Measurements from ENCODE around the gene FAM107B.

FAM107B gene

GRCh38 chr10:14533295-14533694 is 241.4 kb downstream of the FAM107B start:
- TF ChIP-seq ZFX (IDR thresholded peaks at IDR 0.05): no peak
- TF ChIP-seq, protein P1, sequence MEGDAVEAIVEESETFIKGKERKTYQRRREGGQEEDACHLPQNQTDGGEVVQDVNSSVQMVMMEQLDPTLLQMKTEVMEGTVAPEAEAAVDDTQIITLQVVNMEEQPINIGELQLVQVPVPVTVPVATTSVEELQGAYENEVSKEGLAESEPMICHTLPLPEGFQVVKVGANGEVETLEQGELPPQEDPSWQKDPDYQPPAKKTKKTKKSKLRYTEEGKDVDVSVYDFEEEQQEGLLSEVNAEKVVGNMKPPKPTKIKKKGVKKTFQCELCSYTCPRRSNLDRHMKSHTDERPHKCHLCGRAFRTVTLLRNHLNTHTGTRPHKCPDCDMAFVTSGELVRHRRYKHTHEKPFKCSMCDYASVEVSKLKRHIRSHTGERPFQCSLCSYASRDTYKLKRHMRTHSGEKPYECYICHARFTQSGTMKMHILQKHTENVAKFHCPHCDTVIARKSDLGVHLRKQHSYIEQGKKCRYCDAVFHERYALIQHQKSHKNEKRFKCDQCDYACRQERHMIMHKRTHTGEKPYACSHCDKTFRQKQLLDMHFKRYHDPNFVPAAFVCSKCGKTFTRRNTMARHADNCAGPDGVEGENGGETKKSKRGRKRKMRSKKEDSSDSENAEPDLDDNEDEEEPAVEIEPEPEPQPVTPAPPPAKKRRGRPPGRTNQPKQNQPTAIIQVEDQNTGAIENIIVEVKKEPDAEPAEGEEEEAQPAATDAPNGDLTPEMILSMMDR (conservative IDR thresholded peaks at IDR 0.05): no peak
- H3K27ac ChIP-seq: no peak overlapping the region

- no peak overlapping the region for H3K27ac ChIP-seq
- TF ChIP-seq, protein P1 (conservative IDR thresholded peaks at IDR 0.05): no peak
- TF ChIP-seq ZFX (IDR thresholded peaks at IDR 0.05): no peak
Observed at GRCh38 chr10:14532473-14533251, 242.0 kb downstream of the FAM107B start.

DNA sequence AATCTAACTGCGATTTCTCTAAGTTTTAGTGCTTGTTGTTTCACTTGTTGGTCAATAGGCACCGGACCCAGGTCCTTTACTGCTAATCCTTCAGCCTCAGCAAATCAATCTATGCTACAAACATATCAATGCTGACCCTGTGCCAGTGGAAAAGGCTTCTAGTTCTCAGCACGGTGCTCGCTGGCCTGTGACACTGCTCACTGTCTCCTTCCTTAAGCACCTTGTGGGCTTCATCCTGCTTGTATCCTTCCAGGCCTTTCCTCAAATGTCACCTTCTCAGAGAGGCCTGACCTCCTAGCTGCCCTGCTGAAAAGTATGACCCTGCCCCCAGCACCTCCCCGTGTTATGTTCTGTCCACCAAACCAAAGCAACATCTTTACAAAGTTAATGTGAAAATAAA is 242.7 kb downstream of the FAM107B start:
- TF ChIP-seq ZFX (IDR thresholded peaks at IDR 0.05): no peak
- TF ChIP-seq, protein P1 (conservative IDR thresholded peaks at IDR 0.05): no peak
- H3K27ac ChIP-seq: no peak overlapping the region

DNA sequence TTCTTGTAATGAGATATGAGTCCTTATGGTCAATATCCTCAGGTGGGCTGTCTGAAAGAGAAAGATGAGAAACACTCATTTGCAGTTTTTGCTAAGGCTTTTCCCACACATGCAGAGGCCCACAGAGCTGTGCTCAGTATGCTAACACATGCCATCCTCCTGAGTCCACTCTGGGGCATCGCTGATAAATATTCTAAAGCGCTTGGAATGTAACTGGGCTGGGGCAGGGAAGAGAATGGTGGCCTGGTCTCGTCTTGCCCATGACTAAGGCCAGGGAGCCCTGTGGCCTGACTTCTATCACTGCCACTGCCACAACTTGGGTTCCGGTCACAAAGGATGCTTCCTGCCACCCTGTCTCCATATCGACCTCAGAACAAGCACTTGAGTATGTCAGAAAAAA is 244.2 kb downstream of the FAM107B start:
- TF ChIP-seq ZFX (IDR thresholded peaks at IDR 0.05): no peak
- TF ChIP-seq, protein P1 (conservative IDR thresholded peaks at IDR 0.05): no peak
- H3K27ac ChIP-seq: no peak overlapping the region

DNA sequence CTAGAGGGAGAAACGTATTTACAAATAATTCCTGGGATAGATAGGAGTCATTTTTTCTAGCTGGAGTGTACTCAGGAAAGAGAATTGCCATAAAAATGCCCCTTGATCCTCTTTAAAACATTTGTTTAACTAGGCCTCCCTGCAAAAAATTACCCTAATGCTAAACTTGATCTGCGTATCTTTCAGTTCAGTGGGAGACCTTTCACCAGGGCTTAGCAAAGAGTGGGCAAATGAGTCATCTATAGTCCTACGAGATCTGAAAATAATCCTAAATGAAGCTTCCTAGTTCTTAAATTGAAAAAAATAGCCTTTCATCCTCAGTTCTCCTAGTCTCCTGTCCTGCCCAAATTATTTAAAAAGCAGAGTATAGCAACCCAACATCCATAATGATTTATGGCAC is 245.3 kb downstream of the FAM107B start:
- H3K27ac ChIP-seq: no peak overlapping the region
- TF ChIP-seq, protein P1 (conservative IDR thresholded peaks at IDR 0.05): no peak
- no peak for TF ChIP-seq ZFX (IDR thresholded peaks at IDR 0.05)

GRCh38 chr10:14528450-14528849 is 246.2 kb downstream of the FAM107B start:
- TF ChIP-seq ZFX (IDR thresholded peaks at IDR 0.05): no peak
- TF ChIP-seq, protein P1 (conservative IDR thresholded peaks at IDR 0.05): no peak

DNA sequence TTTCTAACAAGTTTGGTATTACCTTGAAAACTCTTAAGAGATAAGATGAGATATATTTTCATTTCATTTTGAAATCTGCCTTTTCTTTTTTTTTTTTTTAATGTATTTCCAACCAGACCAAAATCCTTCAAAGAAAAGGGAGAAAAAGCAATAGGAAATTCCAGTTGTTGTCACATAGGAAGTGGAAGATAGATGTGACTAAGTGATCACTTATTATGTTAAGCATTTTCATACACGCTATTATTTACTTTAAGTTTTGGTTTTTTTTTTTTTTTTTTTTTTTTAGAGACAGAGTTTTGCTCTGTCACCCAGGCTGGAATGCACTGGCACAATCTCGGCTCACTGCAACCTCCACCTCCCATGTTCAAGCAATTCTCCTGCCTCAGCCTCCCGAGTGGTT is 246.8 kb downstream of the FAM107B start:
- H3K27ac ChIP-seq: no peak overlapping the region
- TF ChIP-seq ZFX (IDR thresholded peaks at IDR 0.05): no peak
- TF ChIP-seq, protein P1 (conservative IDR thresholded peaks at IDR 0.05): no peak

More at GRCh38 chr10:14528450-14528849, 246.2 kb downstream of the FAM107B start:
- no peak overlapping the region for H3K27ac ChIP-seq
